CD4-positive, alpha-beta T cell treated with Interleukin-4 for 1 hour (primary cell): ENCODE results near the gene BAD.

Source experiments
- DNase-seq, 2 donors: peaks; one replicate each; pipeline ENCODE4 v3.0.0-alpha.2; 2020 to 2022

Gene BAD

DNA sequence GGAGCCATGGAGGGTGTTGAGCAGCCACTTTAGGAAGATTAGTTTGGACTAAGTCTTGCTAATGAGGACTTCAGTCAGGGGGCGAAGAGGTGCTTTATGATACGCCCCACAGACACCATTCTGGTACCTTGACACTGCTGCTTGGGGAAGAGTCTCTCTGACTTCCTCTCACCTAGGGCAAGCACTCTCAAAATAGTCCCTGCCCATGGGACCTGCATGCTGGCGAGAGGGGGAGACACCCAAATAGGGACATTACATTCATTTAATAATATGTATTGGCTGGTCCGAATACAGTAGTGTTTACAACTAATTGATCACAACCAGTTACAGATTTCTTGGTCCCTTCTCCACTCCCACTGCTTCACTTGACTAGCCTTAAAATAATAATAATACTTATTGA lies 11.3 kb upstream of the BAD start:
- no peak for DNase-seq

DNA sequence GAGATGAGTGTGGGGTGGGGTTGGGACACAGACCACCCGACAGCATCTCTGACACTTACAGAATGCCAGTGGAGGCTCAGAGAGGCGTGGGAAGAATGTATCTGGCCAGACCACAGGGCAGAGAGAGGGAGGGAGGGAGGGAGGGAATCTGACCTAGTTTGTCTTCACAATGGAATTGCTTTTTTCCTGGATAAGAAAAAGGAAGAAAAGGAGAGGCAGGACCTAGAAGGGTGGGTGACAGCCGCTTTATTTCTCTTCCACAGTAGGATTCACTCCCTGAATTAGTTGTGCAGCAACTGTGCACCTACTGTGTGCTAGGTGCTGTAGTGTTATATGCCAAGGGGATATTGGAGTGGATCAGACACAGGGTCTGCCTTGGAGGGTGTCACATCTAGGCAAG lies 10.3 kb upstream of the BAD start:
- no peak for DNase-seq

DNA sequence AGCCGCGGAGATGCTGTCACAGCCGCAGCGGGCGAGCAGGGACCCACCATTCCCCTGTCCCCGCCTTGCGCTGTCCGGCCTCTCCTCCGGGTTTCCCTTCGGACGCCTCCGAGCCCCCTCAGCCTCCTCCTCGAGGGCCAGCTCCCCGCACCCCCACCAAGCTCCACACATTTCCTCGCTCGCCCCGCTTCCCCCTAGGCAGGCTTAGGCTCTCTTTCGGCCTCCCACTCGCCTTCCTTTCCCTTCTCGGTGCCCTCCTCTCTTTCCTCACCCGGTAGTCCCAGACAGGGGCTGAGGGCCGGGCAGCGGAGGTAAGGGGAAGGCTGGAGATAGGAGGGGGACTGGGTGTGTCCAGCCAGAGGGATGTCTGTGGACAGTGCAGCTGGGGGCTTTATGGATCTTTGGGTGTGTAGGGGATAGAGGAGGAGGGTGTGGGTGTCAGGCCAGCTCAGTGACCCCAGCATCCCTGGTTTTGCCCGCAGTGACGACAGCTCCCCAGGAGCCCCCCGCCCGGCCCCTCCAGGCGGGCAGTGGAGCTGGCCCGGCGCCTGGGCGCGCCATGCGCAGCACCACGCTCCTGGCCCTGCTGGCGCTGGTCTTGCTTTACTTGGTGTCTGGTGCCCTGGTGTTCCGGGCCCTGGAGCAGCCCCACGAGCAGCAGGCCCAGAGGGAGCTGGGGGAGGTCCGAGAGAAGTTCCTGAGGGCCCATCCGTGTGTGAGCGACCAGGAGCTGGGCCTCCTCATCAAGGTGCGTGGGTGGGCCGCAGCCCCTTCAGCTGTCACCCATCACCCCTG lies 8.2 kb upstream of the BAD start:
- DNase-seq: no peak

GRCh38 chr11:64291752-64292459 lies 7.4 kb upstream of the BAD start:
- no peak for DNase-seq

GRCh38 chr11:64291262-64291751 lies 6.8 kb upstream of the BAD start, which contains the start of gene KCNK4:
Gene KCNK4, plus strand, starts transcription at chr11:64291302. Its CDS starts 1,717 bp downstream, at chr11:64293019.
- DNase-seq: no peak

DNA sequence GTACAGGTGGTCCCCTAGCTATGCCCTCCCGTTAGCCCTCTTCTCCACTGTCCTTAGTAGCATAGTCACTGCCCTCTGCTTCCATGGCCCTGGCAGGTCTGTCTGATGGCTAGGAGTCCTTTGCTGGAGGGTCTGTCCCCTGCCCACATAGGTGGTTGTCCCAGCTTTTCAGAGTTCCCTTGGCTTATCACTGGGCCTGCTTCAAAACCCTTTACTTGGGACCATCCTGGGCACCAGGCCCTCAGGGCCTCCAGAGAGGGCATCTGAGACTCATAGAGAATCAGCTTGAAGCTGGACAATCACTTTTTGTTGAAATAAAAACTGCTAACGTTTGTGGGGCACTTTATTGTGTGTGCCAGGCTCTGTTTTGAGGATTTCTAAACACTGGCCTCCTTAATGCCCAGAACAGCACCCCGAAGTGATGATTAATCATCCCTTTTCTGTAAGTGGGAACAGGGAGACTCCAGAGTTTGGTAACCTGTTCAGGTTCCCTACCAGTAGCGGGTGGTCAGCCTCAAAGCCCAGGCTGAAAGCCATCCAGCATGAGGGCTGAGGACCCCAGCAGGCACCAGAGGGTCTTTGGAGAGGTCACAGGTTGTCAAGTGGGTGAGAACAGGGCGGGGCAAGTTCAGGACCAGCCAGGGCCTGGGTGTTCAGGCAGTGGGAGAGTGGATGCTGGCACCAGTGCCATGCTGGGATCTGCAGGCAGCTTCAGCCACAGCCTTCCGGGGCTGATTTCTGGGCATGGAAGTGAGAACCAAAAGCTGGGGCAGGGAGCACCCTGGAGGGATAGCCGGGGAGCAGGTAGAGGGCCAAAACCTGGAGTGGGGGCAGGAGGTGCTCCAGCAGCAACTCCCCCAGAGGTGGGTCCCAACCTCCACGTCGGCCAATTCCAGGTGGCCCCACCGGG lies 6.1 kb upstream of the BAD start:
- no peak for DNase-seq

DNA sequence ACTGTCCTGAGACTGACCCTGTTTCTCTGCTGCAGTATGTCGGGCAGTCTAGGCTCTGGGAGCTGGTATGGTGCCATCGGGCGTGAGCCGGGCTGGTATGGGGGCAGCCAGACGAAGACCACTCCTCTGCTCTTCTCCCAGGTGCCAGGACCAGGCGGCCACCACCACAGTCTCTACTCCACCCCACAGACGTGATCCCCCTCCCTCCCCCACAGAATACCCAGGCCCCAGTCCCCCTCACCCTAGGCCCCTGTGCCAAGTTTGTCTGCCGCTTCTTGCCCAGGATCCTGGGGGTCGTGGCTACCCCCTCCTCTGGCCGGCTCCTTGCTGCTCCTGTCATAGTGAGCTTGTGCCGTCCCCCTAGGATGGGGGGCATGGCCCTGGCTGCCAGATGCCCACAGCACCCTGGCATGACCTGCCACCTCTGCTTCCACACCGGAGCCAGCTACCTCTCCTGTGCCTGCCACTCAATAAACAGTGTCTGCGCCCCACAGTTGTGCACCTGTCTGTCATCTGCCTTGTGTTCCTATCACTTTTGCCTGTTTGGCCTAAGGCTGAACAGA lies 4.6 kb upstream of the BAD start:
- DNase-seq: no peak

GRCh38 chr11:64288353-64288750 lies 3.9 kb upstream of the BAD start:
- DNase-seq: no peak

- no peak for DNase-seq
Measured at GRCh38 chr11:64287676-64288352, 3.3 kb upstream of the BAD start.

- DNase-seq: no peak
Measured at GRCh38 chr11:64286801-64287159, 2.3 kb upstream of the BAD start.

- no peak for DNase-seq
Measured at GRCh38 chr11:64285885-64286800, 1.7 kb upstream of the BAD start.

DNA sequence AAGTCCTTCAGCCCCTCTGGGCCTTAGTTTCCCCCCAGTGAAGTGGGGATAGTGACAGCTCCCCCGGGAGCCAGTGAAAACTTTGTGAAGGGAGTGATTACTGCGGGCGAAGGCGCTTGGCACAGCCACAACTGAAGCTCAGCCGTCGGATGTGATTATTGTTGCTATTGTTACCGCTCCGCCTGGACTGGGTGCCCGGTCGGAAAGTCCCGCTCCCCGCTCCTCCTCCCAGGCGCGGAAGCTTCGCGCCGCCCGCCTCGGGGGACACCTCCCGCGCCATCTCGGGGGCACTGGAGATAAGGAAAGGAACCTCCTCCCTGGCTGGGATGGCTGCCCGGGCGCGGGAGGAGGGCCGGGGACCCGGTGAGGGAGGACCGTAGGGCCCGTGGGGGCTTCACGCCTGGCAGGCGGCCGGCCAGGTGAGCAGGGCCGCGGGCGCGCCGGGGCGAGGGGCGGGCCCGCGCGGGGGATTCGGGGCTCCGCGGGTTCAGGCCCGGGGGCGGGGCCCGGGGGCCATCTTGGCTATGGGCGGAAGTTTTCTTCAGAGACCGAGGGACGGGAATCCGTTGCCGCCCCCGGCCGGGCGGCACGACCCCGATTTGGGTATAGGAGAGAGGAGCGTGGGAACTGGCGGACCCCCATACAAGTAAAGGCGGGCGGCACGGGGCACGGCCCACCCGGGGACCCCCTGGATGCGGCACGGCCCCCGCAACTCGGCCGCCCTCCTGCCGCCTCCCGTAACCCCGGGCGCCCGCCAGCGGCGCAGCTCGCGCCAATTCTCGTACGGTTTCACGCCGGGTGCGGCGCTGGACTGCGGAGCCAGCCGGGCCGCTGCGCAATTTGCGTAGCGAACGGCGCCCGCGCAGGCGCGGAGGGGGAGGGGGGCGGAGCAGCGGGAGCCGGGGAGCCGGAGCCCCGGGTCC lies 758 bp upstream of the BAD start, which contains the start of gene GPR137:
TSS of gene GPR137 (plus strand) at position 887 of the 923 bp plus-strand sequence. CDS start 677 bp downstream, outside the sequence.
- DNase-seq: peak; percentile 91 to 93

DNA sequence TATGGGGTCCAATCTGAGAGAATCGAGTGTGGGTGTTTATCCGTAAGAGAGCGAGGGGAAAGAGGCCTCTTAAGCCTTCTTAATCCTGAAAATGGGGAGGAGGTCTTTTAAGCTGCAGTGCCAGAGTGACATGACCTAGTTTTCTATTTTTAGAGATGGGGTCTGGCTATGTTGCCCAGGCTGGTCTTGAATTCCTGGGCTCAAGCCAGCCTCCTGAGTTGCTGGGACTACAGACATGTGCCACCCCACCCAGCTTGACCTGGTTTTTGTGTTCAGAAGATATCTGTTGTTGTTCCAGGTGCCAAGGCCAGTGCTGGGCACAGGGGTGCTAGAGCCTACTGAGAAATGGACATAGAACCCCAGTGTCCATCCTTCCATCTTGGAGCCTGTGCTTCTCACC lies 1.4 kb downstream of the BAD start:
- no peak for DNase-seq

DNA sequence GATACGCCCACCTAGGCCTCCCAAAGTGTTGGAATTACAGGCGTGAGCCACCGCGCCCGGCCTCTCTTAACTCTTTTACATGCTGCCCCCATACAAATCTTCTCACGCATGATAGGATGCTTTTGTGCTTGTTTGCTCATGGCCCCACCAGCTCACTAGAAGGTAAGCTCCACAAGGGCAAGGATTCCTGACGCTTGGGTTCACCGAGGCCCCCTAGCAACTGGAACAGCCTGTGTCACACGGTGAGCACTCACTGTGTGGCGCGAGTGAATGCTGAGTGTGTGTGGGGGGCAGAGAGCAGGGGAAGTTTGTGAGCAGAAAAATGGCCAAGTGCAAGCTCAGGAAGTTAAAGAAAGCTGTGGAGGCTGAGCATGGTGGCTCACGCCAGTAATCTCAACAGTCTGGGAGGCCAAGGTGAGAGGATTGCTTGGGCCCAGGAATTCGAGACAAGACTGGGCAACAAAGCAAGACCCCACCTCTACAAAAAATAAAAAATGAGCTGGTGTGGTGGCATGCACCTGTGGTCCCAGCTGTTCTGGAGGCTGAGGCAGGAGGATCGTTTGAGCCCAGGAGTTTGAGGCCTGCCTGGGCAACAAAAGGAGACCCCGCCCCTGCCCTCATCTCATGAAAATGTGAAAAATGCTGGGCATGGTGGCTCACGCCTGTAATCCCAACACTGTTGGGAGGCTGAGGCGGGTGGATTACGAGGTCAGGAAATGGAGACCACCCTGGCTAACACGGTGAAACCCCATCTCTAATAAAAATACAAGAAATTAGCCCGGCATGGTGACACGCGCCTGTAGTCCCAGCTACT lies 2.3 kb downstream of the BAD start:
- no peak for DNase-seq

DNA sequence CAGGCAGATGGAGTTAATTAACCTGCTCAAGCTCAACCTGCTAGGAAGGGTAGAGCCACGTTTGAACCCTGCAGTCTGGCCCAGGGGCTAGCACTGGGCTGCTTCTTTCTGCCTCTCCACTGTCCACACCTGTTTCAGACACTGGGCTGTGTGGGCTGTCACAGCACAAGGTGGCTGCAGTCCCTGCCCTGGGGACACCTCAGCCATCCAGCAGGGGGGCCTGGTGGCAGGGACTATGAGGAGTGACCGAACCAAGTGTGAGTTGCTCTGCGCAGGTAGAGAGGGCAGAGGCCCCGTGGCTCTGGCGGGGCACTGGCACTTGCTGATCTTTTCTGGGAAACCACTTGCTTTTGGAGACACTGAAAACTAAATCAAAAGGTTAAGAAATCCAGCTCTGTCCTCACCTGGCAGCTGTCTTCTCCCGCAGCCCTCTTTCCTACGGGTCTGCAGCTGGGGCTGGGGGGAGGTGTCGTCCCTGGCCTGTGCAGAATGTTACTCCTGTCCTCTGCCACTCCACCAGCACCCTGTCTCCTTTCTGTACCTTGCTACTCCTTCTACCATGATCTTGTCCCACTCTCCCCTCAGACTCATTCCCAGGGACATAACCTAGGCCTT lies 5.8 kb downstream of the BAD start:
- no peak for DNase-seq

DNA sequence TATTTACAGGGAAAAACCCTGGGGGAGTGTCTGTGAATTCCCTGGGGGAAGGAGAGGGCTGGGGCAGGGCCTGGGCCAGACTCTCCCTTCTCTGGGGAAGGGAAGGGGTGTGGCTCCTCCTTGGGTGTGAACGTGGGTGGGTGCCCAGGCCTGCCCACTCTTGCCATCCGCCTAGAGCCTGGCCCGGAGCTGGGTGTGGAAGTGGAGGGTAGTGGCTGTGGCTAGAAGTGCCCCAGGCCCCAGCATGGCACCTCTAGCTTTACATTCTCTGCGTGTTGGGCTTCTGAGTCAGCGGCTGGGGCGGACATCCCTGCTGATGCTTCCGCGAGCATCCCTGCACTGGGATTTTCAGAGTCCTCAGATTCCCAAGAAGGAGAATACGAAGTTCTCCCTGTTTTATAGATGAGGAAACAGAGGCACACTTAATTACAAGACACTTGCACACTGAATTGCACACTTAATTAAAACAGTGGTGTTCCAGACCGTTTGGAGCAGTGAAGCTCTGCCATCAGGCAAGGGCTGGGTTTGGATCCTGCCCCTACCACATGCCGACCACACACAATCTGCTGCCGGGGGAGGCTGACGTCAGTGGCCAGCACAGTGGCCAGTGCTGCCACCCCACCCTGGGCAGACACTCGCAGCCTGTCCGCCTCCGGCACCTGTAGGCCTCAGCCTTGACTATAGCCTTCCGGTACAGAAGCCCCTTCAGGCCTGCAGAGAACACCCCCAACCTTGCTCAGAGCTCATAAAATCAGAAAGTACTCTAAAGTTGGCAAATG lies 7.6 kb downstream of the BAD start:
- no peak for DNase-seq

- DNase-seq: no peak
Measured at GRCh38 chr11:64275841-64276240, 8.6 kb downstream of the BAD start.
